PC-3 (cell line): Measurements from ENCODE around the gene TRAF3. TPM values are rescaled to one million over a fixed set of nuclear protein-coding genes. Genes with fewer than 3 reads are reported as not detected.

Experiments used
- ATAC-seq: fragments of 200-7000 bp; cut with Tn5 transposase; 2 replicates; pipeline ENCODE4 v1.9.1; 2020; ENCODE audit warnings: mild to moderate bottlenecking, moderate library complexity
- BruUV-seq: library from RNA; stranded (reverse); fragments of 400-500 nt; replicated peaks from 2 replicates; lab custom pipeline; 2021; lab: Mats Ljungman, UMichigan
- CTCF ChIA-PET: fragments of 300-600 bp; sonication (Branson Sonifier 250); formaldehyde crosslinking; loops from one replicate; lab custom pipeline; 2022; ENCODE audit warnings: antibody characterized with exemption; lab: Charles Lee
- POLR2A ChIA-PET: fragments of 300-600 bp; sonication (Branson Sonifier 250); formaldehyde crosslinking; loops from one replicate; lab custom pipeline; 2022; ENCODE audit warnings: antibody characterized with exemption; ENCODE audit not compliant: unreplicated experiment; lab: Charles Lee
- DNase-seq: peaks from one replicate; pipeline ENCODE4 v3.0.0-alpha.2; 2015
- H2AFZ ChIP-seq: fragments of 300-600 bp; sonication (generic); 2 replicates; pipeline ENCODE4 v1.6.0; 2016; ENCODE audit warnings: antibody characterized with exemption, low read length
- H3F3A ChIP-seq: fragments of 300-600 bp; sonication (generic); one replicate; pipeline ENCODE4 v1.6.0; 2017; ENCODE audit warnings: antibody characterized with exemption, low read length, control low read depth, mild to moderate bottlenecking; ENCODE audit not compliant: unreplicated experiment
- H3K27ac ChIP-seq: fragments of 300-600 bp; sonication (generic); 2 replicates; pipeline ENCODE4 v1.5.1; 2016; ENCODE audit warnings: mild to moderate bottlenecking, low read length
- H3K27me3 ChIP-seq: fragments of 300-600 bp; sonication (generic); 2 replicates; pipeline ENCODE4 v1.6.1; 2016; ENCODE audit warnings: low read length, mixed read lengths
- H3K36me3 ChIP-seq: fragments of 300-600 bp; sonication (generic); 2 replicates; pipeline ENCODE4 v1.6.1; 2016; ENCODE audit warnings: low read depth, mixed run types, low read length, mixed read lengths
- H3K4me1 ChIP-seq: fragments of 300-600 bp; sonication (generic); 2 replicates; pipeline ENCODE4 v1.5.1; 2016; ENCODE audit warnings: low read length; ENCODE audit not compliant: insufficient read depth
- H3K4me2 ChIP-seq: fragments of 300-600 bp; sonication (generic); 2 replicates; pipeline ENCODE4 v1.6.0; 2016; ENCODE audit warnings: low read length
- H3K4me3 ChIP-seq: fragments of 300-600 bp; sonication (generic); 2 replicates; pipeline ENCODE4 v1.5.1; 2016; ENCODE audit warnings: mild to moderate bottlenecking, low read length, mixed read lengths
- H3K79me2 ChIP-seq: fragments of 300-600 bp; sonication (generic); 2 replicates; pipeline ENCODE4 v1.6.1; 2017; ENCODE audit warnings: low read length, mixed read lengths
- H3K9ac ChIP-seq: fragments of 300-600 bp; sonication (generic); 2 replicates; pipeline ENCODE4 v1.6.0; 2016; ENCODE audit warnings: mild to moderate bottlenecking, low read length
- H3K9me2 ChIP-seq: fragments of 300-600 bp; sonication (generic); replicated peaks from 2 replicates; pipeline ENCODE4 v1.6.1; 2016; ENCODE audit warnings: mixed run types, low read length, mixed read lengths
- H3K9me3 ChIP-seq: fragments of 300-600 bp; sonication (generic); 2 replicates; pipeline ENCODE4 v1.6.1; 2016; ENCODE audit warnings: low read length, mixed read lengths
- H4K20me1 ChIP-seq: fragments of 300-600 bp; sonication (generic); 2 replicates; pipeline ENCODE4 v1.6.1; 2016; ENCODE audit warnings: low read length, mixed read lengths
- EZH2 ChIP-seq: fragments of 300-600 bp; sonication (generic); IDR thresholded peaks from one replicate; pipeline ENCODE4 v1.6.1; 2017; ENCODE audit warnings: antibody characterized with exemption, mild to moderate bottlenecking, low read length; ENCODE audit not compliant: unreplicated experiment
- EZH2phosphoT487 ChIP-seq: fragments of 300-600 bp; sonication (generic); IDR thresholded peaks from 2 replicates; pipeline ENCODE4 v1.6.1; 2018; ENCODE audit warnings: mild to moderate bottlenecking, antibody characterized with exemption, low read length, borderline replicate concordance
- intact Hi-C: fragments of 100-400 bp; cut with micrococcal nuclease; formaldehyde crosslinking; loops from 2 replicates; pipeline ENCODE4 v1.9.0; 2023
- total RNA-seq: library from RNA; depleted of rRNA; stranded (reverse); fragments of >200 nt; gene quantifications from 2 replicates; pipeline ENCODE4 v1.2.3, GENCODE V29; 2014
- TF ChIP-seq, protein P1 (sequence below): fragments of 300-600 bp; sonication (generic); conservative IDR thresholded peaks from 2 replicates; pipeline ENCODE4 v1.5.1; 2017; ENCODE audit warnings: antibody characterized with exemption, low read depth, mild to moderate bottlenecking, low read length

TRAF3 gene
- total RNA-seq, 1 experiment from 2014 or later, result 19.4 TPM

DNA sequence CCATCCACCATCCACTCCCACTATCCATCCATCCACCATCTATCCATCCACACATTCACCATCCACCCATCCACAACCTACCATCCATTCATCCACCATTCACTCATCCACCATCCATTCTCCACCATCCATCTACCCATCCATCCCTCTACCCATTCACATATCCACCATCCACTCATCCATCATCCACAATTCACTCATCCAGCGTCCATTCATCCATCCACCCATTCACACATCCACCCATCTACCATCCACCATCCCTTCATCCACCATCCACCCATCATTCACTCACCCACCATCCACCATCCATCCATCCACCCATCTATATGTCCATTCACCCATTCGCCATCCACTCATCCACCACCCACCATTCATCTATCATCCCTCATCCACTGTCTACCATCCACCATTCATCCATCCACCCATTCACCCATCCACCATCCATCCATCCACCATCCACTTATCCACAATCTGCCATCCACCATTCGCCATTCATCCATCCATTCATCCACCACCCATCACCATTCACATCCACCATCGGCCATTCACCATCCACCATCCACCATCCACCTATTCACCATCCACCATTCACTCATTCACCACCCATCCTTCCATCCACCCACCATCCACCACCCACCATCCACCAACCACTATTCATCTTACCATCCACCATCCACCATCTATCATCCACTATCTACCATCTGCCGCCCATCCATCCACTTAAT is 143.2 kb downstream of the TRAF3 start:
- no TSS peak for BruUV-seq

DNA sequence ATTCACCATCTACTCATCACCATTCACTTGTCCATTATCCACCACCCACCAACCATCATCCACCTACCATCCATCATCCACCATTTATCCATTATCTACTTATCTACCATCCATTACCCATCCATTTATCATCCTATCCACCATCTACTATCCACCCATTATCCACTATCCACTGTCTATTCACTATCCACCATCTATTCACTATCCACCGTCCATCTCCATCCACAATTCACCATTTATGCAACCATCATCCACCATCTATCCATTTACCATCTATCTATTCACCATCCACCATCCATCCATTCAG is 143.7 kb downstream of the TRAF3 start:
- ChIA-PET POLR2A (no interaction called here), CTCF (no interaction called here)
- no peak overlapping the region for H2AFZ ChIP-seq
- no peak overlapping the region for H3K9ac ChIP-seq
- no peaks in the 10 kb centered on the region for H3K36me3 ChIP-seq
- H3K4me2 ChIP-seq, result no peak overlapping the region
- H3K4me3 ChIP-seq, result no peak overlapping the region
- H3K79me2 ChIP-seq, result no peaks in the 10 kb centered on the region
- H3K4me1 ChIP-seq, result no peaks in the 10 kb centered on the region
- no peaks in the 10 kb centered on the region for H4K20me1 ChIP-seq
- H3K9me3 ChIP-seq, result 0 out of 2 replicates have a peak, but pooled peaks cover 5% of the 10 kb centered on the region
- DNase-seq (no peak), ATAC-seq (no peak)
- no peak for TF ChIP-seq EZH2phosphoT487
- TF ChIP-seq EZH2, result no peak
- TF ChIP-seq, protein P1, sequence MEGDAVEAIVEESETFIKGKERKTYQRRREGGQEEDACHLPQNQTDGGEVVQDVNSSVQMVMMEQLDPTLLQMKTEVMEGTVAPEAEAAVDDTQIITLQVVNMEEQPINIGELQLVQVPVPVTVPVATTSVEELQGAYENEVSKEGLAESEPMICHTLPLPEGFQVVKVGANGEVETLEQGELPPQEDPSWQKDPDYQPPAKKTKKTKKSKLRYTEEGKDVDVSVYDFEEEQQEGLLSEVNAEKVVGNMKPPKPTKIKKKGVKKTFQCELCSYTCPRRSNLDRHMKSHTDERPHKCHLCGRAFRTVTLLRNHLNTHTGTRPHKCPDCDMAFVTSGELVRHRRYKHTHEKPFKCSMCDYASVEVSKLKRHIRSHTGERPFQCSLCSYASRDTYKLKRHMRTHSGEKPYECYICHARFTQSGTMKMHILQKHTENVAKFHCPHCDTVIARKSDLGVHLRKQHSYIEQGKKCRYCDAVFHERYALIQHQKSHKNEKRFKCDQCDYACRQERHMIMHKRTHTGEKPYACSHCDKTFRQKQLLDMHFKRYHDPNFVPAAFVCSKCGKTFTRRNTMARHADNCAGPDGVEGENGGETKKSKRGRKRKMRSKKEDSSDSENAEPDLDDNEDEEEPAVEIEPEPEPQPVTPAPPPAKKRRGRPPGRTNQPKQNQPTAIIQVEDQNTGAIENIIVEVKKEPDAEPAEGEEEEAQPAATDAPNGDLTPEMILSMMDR, result no peak
- no TSS peak for BruUV-seq
- H3K27me3 ChIP-seq, result no peaks in the 10 kb centered on the region
- intact Hi-C loops, result no loop called here
- no peaks in the 10 kb centered on the region for H3K9me2 ChIP-seq
- no peak overlapping the region for H3K27ac ChIP-seq
- H3F3A ChIP-seq, result no peaks in the 10 kb centered on the region

More for the DNA sequence above, 143.2 kb downstream of the TRAF3 start:
- H3K4me3 ChIP-seq, result no peak overlapping the region
- no peaks in the 10 kb centered on the region for H3K27me3 ChIP-seq
- H3K4me1 ChIP-seq, result no peaks in the 10 kb centered on the region
- ChIA-PET POLR2A (no interaction called here), CTCF (no interaction called here)
- TF ChIP-seq, protein P1, result no peak
- TF ChIP-seq EZH2phosphoT487, result no peak
- no peak for TF ChIP-seq EZH2
- no peak overlapping the region for H3K4me2 ChIP-seq
- ATAC-seq (no peak), DNase-seq (no peak)
- no peaks in the 10 kb centered on the region for H3K36me3 ChIP-seq
- H3K9ac ChIP-seq, result no peak overlapping the region
- H3K9me2 ChIP-seq, result no peaks in the 10 kb centered on the region
- intact Hi-C loops, result no loop called here
- no peak overlapping the region for H3K27ac ChIP-seq
- no peaks in the 10 kb centered on the region for H3K79me2 ChIP-seq
- H3K9me3 ChIP-seq, result 0 out of 2 replicates have a peak, but pooled peaks cover 5% of the 10 kb centered on the region
- no peak overlapping the region for H2AFZ ChIP-seq
- no peaks in the 10 kb centered on the region for H4K20me1 ChIP-seq
- H3F3A ChIP-seq, result no peaks in the 10 kb centered on the region

DNA sequence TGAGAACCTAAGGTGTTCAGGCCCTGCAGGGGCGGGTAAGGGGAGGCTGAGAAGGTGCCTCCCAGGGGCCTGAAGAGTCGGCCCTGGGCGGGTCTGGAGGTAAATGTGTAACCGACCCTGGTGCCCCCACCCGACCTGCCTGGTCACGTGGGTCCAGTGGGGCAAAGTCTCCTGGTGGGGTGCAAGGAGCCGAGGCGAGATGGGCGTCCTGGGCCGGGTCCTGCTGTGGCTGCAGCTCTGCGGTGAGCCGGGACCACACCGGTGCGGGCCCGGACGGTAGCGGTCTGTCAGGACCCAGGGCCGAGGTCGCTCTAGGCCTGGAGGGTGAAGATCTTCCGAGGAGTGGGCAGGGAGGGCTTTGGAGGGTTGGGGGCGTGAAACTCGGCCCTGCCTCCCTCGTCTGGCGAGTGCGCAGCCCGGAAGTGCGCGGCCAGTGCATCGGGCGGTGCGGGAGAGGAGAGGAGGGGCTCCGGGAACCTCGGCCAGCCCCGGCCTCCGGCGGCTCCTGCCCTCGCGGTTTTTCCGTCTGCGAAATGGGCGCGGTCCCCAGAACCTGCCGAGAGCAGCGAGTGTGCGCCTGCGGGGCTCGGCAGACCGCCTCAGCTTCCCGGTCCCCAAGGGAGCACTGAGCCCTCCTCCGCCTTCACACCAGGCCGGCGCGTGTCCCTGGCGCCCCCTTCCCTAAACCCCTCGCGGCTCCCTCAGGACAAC is 145.4 kb downstream of the TRAF3 start, which contains the start of gene AMN:
Gene AMN, plus strand, starts transcription at position 174 of the 711 bp plus-strand sequence. Its CDS starts 26 bp downstream, at position 200.
- Histone ChIP-seq H3K79me2 (no peaks in the 10 kb centered on the region), H3F3A (no peaks in the 10 kb centered on the region), H3K4me2 (no peak within 1 kb of the TSS), H3K4me1 (no peaks in the 10 kb centered on the region), H4K20me1 (no peaks in the 10 kb centered on the region), H2AFZ (no peak within 1 kb of the TSS), H3K9me2 (no peaks in the 10 kb centered on the region), H3K9me3 (0 out of 2 replicates have a peak, but pooled peaks cover 5% of the 10 kb centered on the region), H3K27me3 (no peaks in the 10 kb centered on the region), H3K27ac (no peak within 1 kb of the TSS), H3K4me3 (no peak within 1 kb of the TSS), H3K36me3 (no peaks in the 10 kb centered on the region), H3K9ac (no peak within 1 kb of the TSS)
- TF ChIP-seq EZH2phosphoT487 (no peak), EZH2 (no peak)
- TF ChIP-seq, protein P1, result no peak
- ATAC-seq (no peak), DNase-seq (no peak)
- no TSS peak for BruUV-seq
- POLR2A ChIA-PET, result no interaction called here
- CTCF ChIA-PET, result no interaction called here
- intact Hi-C loops, result no loop called here
